ENCODE data around the gene COPS2. TPM values are rescaled to one million over a fixed set of nuclear protein-coding genes. Genes with fewer than 3 reads are reported as not detected.
"Not testable (repeated sequence)": the region's sequence is repeated elsewhere in the genome, so short reads cannot be mapped to it uniquely, and the experiment has no call there.

Gene COPS2
- total and polyA plus RNA-seq, 8 donors, result 59.9 to 124 (median 93.2) TPM

- ATAC-seq, result no peak
- intact Hi-C loops (cut with DNase I), result no loop called here
Observed at GRCh38 chr15:49185473-49185872, 30.1 kb upstream of the COPS2 start.

DNA sequence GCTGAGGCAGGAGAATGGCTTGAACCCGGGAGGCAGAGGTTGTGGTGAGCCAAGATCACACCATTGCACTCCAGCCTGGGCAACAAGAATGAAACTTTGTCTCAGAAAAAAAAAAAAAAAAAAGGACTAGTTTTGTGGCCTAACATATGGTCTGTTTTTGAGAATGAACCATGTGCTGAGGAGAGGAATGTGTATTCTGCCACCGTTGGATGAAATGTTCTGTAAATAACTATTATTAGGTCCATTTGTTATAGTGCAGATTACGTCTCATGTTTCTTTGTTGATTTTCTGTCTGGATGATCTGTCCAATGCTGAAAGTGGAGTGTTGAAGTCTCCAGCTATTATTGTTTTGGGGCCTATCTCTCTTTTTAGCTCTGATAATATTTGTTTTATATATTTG, 28.3 kb upstream of the COPS2 start:
- intact Hi-C loops (cut with DNase I); H3K36me3 ChIP-seq; ATAC-seq; H3K27ac ChIP-seq; H3K27me3 ChIP-seq; H3K4me3 ChIP-seq; DNase-seq; H3K4me1 ChIP-seq; H3K9me3 ChIP-seq: not testable (repeated sequence)

More at GRCh38 chr15:49185473-49185872, 30.1 kb upstream of the COPS2 start:
- Histone ChIP-seq H3K4me1 (no peaks in the 10 kb centered on the region), H3K27me3 (no peaks in the 10 kb centered on the region), H3K4me3 (no peak overlapping the region), H3K27ac (no peak overlapping the region), H3K9me3 (no peaks in the 10 kb centered on the region), H3K36me3 (no peaks in the 10 kb centered on the region)
- TF ChIP-seq, protein P1, sequence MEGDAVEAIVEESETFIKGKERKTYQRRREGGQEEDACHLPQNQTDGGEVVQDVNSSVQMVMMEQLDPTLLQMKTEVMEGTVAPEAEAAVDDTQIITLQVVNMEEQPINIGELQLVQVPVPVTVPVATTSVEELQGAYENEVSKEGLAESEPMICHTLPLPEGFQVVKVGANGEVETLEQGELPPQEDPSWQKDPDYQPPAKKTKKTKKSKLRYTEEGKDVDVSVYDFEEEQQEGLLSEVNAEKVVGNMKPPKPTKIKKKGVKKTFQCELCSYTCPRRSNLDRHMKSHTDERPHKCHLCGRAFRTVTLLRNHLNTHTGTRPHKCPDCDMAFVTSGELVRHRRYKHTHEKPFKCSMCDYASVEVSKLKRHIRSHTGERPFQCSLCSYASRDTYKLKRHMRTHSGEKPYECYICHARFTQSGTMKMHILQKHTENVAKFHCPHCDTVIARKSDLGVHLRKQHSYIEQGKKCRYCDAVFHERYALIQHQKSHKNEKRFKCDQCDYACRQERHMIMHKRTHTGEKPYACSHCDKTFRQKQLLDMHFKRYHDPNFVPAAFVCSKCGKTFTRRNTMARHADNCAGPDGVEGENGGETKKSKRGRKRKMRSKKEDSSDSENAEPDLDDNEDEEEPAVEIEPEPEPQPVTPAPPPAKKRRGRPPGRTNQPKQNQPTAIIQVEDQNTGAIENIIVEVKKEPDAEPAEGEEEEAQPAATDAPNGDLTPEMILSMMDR (IDR thresholded peaks at IDR 0.05), result no peak
- no peak for DNase-seq

- Histone ChIP-seq H3K4me1 (no peaks in the 10 kb centered on the region), H3K27ac (no peak overlapping the region), H3K27me3 (no peaks in the 10 kb centered on the region), H3K36me3 (peaks cover 0 to 4% of the 10 kb centered on the region in 2 donors), H3K9me3 (no peaks in the 10 kb centered on the region), H3K4me3 (no peak overlapping the region)
- intact Hi-C loops (cut with DNase I), result no loop called here
- TF ChIP-seq, protein P1 (IDR thresholded peaks at IDR 0.05), result no peak
- DNase-seq (no peak), ATAC-seq (no peak)
Observed at GRCh38 chr15:49182128-49182527, 26.7 kb upstream of the COPS2 start.

DNA sequence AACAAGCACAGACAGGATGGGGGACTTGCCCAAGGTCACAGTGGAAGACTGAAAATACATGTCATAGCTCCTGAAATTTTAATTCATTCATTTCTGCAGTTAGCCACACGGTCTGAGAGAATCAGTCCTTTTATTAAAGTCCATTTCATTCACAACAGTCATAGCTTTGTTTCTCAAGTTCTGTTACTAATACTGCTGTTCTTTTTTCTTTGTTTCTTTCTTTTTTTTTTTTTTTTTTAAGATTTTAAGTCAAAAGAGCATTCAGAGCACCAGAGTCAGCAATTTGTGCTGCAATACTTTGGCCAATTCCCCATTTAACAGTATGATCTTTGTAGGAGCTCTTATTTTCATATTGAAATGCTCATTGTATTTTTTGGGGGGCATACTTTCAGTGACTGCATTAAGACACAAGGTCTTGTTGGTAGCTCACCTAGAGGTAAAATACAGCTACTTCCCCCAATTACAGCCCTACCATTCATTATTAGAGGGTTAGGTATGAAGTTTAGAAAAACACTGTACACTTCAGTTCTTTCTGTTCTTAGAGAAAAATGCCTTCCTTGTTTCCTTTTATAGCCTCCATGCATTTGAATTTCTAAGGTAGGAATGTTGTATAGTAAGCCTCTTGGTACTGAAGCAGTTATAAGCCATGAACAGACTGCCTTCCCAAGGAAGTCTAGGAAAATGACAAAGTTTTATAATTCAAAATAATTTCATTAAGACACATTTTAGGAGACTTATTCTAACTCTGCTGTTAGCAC, 24.2 kb upstream of the COPS2 start:
- H3K27me3 ChIP-seq, result no peaks in the 10 kb centered on the region
- H3K36me3 ChIP-seq, result peaks cover 0 to 4% of the 10 kb centered on the region in 2 donors
- H3K27ac ChIP-seq, result no peak overlapping the region
- H3K9me3 ChIP-seq, result no peaks in the 10 kb centered on the region
- H3K4me3 ChIP-seq, result no peak overlapping the region
- TF ChIP-seq, protein P1 (IDR thresholded peaks at IDR 0.05), result no peak
- intact Hi-C loops (cut with DNase I), result no loop called here
- H3K4me1 ChIP-seq, result peaks cover 0 to 13% of the 10 kb centered on the region in 2 donors
- no peak for DNase-seq
- no peak for ATAC-seq

GRCh38 chr15:49178497-49178896, 23.1 kb upstream of the COPS2 start:
- Histone ChIP-seq H3K27me3 (no peaks in the 10 kb centered on the region), H3K9me3 (no peaks in the 10 kb centered on the region), H3K27ac (no peak overlapping the region), H3K4me1 (peaks cover 0 to 14% of the 10 kb centered on the region in 2 donors), H3K4me3 (no peak overlapping the region), H3K36me3 (peaks cover 0 to 4% of the 10 kb centered on the region in 2 donors)
- no peak for ATAC-seq
- DNase-seq, result no peak
- TF ChIP-seq, protein P1 (IDR thresholded peaks at IDR 0.05), result no peak
- intact Hi-C loops (cut with DNase I), result no loop called here

- peaks cover 0 to 37% of the 10 kb centered on the region in 2 donors for H3K4me1 ChIP-seq
- ATAC-seq; H3K27me3 ChIP-seq; H3K36me3 ChIP-seq; DNase-seq; intact Hi-C loops (cut with DNase I); H3K9me3 ChIP-seq; H3K4me3 ChIP-seq; H3K27ac ChIP-seq: not testable (repeated sequence)
Observed at GRCh38 chr15:49175582-49176397, 20.4 kb upstream of the COPS2 start.

All from left lung (tissue), 10 donors.